ENCODE results near the gene CEBPZOS. TPM values are rescaled to one million over a fixed set of nuclear protein-coding genes. Genes with fewer than 3 reads are reported as not detected.

The CEBPZOS gene
- total RNA-seq, 4 donors from 2014 or later = 18.0 to 28.2 (median 21.8) TPM

DNA sequence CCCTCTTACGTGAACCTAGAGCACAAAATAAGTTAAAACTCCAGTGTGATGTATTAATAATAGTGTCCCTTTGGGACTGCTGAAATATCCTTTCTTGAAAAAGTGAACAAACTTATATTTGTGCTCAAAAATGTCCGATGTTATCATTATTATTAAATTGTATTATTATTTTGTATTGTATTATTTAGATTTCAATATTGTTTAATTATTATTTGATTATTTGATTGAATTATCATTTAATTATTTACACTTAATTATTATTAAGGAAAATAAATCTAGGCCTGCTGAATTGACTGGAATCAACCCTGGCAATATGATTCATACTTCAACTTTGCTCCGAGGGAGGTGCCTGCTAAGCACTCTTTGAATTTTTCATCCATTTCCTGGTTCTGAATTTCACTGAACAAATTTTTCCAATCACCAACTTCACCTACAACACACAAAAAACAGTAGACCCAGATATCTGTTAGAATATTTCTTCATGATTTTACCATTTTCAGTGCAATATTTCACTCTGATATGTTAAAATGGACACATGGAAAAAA, 28.6 kb upstream of the CEBPZOS start:
- no peak for DNase-seq (ENCODE audit: low spot score in 2 of 2)
- peaks cover 0 to 25% (median 4%) of the 10 kb centered on the region in 4 donors for H3K9me3 ChIP-seq
- no peaks in the 10 kb centered on the region for H3K27me3 ChIP-seq
- H3K27ac ChIP-seq = no peak overlapping the region
- no peaks in the 10 kb centered on the region for H3K36me3 ChIP-seq
- TF ChIP-seq, protein P1, sequence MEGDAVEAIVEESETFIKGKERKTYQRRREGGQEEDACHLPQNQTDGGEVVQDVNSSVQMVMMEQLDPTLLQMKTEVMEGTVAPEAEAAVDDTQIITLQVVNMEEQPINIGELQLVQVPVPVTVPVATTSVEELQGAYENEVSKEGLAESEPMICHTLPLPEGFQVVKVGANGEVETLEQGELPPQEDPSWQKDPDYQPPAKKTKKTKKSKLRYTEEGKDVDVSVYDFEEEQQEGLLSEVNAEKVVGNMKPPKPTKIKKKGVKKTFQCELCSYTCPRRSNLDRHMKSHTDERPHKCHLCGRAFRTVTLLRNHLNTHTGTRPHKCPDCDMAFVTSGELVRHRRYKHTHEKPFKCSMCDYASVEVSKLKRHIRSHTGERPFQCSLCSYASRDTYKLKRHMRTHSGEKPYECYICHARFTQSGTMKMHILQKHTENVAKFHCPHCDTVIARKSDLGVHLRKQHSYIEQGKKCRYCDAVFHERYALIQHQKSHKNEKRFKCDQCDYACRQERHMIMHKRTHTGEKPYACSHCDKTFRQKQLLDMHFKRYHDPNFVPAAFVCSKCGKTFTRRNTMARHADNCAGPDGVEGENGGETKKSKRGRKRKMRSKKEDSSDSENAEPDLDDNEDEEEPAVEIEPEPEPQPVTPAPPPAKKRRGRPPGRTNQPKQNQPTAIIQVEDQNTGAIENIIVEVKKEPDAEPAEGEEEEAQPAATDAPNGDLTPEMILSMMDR (IDR thresholded peaks at IDR 0.05) = no peak
- TF ChIP-seq POLR2A (IDR thresholded peaks at IDR 0.05) = no peak
- TF ChIP-seq EP300 (IDR thresholded peaks at IDR 0.05) = no peak
- no peaks in the 10 kb centered on the region for H3K4me1 ChIP-seq
- 94 to 97% methylated on average over 3 of the region's 3 CpGs for WGBS, 2 donors
- no peak overlapping the region for H3K4me3 ChIP-seq

- H3K27me3 ChIP-seq = no peaks in the 10 kb centered on the region
- H3K36me3 ChIP-seq = no peaks in the 10 kb centered on the region
- H3K4me3 ChIP-seq = no peak overlapping the region
- H3K4me1 ChIP-seq = no peaks in the 10 kb centered on the region
- H3K9me3 ChIP-seq = peaks cover 0 to 22% (median 4%) of the 10 kb centered on the region in 4 donors
- peak in 1 of 2 donors; percentile 34 for DNase-seq (ENCODE audit: low spot score in 2 of 2)
- TF ChIP-seq POLR2A (IDR thresholded peaks at IDR 0.05) (no peak), EP300 (IDR thresholded peaks at IDR 0.05) (no peak)
- TF ChIP-seq, protein P1 (IDR thresholded peaks at IDR 0.05) = peak; percentile 45 to 63 (median 51)
- 55 to 57% methylated on average over 17 of the region's 17 CpGs for WGBS, 2 donors
- H3K27ac ChIP-seq = no peak overlapping the region
These were observed 27.9 kb upstream of the CEBPZOS start for GRCh38 chr2:37168217-37168981.

DNA sequence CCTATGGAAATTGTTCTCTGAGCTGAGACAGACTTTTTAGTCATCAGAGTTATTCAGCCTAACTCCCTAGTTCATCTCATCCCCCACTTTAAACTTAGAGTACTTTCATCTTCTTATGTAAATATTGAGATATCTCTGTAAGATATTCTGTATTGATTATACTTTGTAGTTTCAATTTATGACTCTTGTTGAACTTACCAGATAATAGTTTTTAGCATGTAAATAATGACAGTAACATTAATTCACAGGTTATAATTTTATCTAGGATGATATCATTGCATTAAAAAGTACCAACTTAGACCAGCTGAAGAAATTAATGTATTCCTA, 24.7 kb upstream of the CEBPZOS start:
- no peak for DNase-seq (ENCODE audit: low spot score in 2 of 2)
- Histone ChIP-seq H3K4me3 (no peak overlapping the region), H3K9me3 (no peaks in the 10 kb centered on the region), H3K27me3 (no peaks in the 10 kb centered on the region), H3K27ac (no peak overlapping the region), H3K4me1 (no peaks in the 10 kb centered on the region), H3K36me3 (no peaks in the 10 kb centered on the region)
- TF ChIP-seq, protein P1 (IDR thresholded peaks at IDR 0.05) = no peak
- TF ChIP-seq POLR2A (IDR thresholded peaks at IDR 0.05) (no peak), EP300 (IDR thresholded peaks at IDR 0.05) (no peak)

DNA sequence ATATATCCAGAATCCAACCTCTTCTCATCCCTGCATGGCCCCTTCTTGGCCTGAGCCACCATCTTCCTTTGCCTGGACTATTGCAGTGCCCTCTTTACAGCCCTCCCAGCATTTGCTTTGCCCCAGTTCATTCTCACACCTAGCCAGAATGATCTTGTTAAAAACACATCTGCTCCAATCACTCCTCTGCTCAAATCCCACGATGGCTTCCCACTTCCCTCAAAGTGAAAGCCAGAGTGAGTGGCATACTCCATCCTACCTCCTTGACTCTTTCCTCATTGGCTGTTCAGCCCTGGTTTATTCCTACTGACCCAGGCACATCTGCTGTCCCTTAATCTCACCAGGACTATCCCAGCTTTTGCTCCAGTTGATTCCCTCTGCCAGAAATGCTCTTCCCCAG, 22.6 kb upstream of the CEBPZOS start:
- no peak for DNase-seq (ENCODE audit: low spot score in 2 of 2)
- TF ChIP-seq, protein P1 (IDR thresholded peaks at IDR 0.05) = no peak
- no peak for TF ChIP-seq EP300 (IDR thresholded peaks at IDR 0.05)
- TF ChIP-seq POLR2A (IDR thresholded peaks at IDR 0.05) = no peak
- WGBS, 2 donors = 67 to 76% methylated on average over 1 of the region's 1 CpG

GRCh38 chr2:37180006-37180639, 16.2 kb upstream of the CEBPZOS start:
- no peaks in the 10 kb centered on the region for H3K4me1 ChIP-seq
- no peaks in the 10 kb centered on the region for H3K27me3 ChIP-seq
- H3K36me3 ChIP-seq = no peaks in the 10 kb centered on the region
- no peak overlapping the region for H3K27ac ChIP-seq
- 60 to 64% methylated on average over 4 of the region's 4 CpGs for WGBS, 2 donors
- no peaks in the 10 kb centered on the region for H3K9me3 ChIP-seq
- no peak for DNase-seq (ENCODE audit: low spot score in 2 of 2)
- TF ChIP-seq POLR2A (IDR thresholded peaks at IDR 0.05) (no peak), EP300 (IDR thresholded peaks at IDR 0.05) (peak in 1 of 2 donors; percentile 24)
- TF ChIP-seq, protein P1 (IDR thresholded peaks at IDR 0.05) = no peak
- H3K4me3 ChIP-seq = no peak overlapping the region

More for the DNA sequence above, 22.6 kb upstream of the CEBPZOS start:
- no peaks in the 10 kb centered on the region for H3K27me3 ChIP-seq
- no peaks in the 10 kb centered on the region for H3K36me3 ChIP-seq
- H3K4me3 ChIP-seq = no peak overlapping the region
- no peaks in the 10 kb centered on the region for H3K9me3 ChIP-seq
- no peaks in the 10 kb centered on the region for H3K4me1 ChIP-seq
- H3K27ac ChIP-seq = no peak overlapping the region
